Raji (cell line): ENCODE results near the gene CCDC192.

ENCODE experiments used
- POLR2A ChIP-seq: IDR thresholded peaks from 2 replicates; pipeline ENCODE4 v1.6.1; 2011; ENCODE audit warnings: low read depth, low read length, control low read depth; ENCODE audit not compliant: insufficient read depth

The CCDC192 gene

GRCh38 chr5:127933348-127933747 is 230.2 kb downstream of the CCDC192 start:
- no peak for TF ChIP-seq POLR2A

DNA sequence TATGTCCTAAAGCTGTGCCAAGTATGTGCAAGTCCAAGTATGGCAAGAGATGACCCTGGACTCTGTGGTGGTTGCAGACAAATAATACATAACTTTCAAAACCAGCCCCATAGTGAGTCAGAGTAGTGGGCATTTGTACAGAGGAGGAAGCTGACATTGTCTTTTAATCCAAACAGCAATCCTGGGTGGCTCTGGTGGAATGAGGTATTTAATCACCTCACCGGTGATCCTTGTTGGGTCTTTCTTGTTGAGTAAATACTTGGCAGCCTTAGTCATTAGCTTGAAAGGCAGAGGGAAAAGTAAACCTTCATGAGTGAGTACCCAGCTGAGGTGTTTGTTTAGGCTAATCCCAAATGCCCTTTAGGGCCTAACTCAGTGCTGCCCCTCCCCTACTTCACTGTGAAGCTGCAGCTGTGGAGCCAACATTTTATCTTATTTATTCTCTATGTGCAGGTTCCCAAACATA is 231.6 kb downstream of the CCDC192 start:
- no peak for TF ChIP-seq POLR2A

GRCh38 chr5:127935398-127935797 is 232.2 kb downstream of the CCDC192 start:
- no peak for TF ChIP-seq POLR2A

- TF ChIP-seq POLR2A: no peak
These were observed 233.3 kb downstream of the CCDC192 start for GRCh38 chr5:127936439-127936972.

DNA sequence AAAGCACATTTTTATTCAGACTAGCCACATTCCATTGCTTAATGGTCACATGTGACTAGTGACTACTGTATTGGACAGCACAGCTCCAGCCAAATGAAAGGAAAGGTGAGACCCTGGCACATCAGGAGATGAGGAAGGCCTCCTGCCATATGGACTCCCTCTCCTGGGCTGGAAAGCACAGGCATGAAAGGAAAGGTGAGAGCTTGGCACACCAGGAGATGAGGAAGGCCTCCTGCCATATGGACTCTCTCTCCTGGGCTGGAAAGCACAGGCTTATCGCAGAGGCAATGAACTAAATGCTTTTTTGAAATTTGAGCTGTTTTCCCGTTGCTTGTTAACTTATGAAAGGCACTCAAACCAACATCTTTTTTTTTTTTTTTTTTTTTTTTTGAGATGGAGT is 235.6 kb downstream of the CCDC192 start:
- TF ChIP-seq POLR2A: no peak

DNA sequence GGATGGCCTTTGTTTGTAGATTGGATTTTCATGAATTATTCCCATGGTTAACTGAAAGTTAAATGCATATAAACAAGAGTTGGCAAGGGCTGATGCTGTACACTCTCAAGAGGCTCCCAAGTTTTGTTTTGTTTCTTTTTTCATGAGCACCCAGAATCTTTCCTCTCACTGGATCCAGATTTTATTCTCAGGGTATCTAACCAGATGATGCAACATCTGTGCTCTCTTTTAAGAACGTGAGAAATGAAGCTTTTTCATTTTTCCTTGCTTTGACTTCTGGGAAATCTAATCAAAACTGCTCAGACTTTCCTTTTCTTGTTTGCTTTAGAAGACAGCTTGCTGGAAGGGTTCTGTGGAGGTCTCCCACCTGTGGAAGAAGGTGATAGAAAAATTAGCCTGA is 237.7 kb downstream of the CCDC192 start:
- no peak for TF ChIP-seq POLR2A

DNA sequence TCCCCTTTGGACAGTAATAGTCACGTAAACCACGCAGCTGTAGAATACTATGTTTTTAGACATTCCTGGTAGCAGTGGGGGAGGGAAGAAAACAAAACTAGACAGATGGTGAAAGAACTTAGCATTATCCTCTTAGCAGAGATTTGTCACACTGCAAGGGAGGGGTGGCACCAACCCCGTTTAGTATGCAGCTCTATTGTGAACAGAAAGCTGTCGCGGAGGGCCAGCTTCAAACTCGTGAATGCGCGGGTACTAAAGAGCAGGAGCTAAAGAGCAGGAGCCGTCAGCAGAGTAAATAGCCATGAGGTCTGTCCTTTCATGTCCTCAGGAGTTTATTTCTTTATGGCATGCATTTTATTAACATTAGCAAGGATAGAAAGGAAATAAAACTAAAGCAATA is 238.5 kb downstream of the CCDC192 start:
- TF ChIP-seq POLR2A: no peak

GRCh38 chr5:127942246-127943060 is 239.3 kb downstream of the CCDC192 start:
- no peak for TF ChIP-seq POLR2A

GRCh38 chr5:127943061-127943371 is 239.8 kb downstream of the CCDC192 start:
- no peak for TF ChIP-seq POLR2A

GRCh38 chr5:127944125-127944524 is 240.9 kb downstream of the CCDC192 start:
- TF ChIP-seq POLR2A: no peak

DNA sequence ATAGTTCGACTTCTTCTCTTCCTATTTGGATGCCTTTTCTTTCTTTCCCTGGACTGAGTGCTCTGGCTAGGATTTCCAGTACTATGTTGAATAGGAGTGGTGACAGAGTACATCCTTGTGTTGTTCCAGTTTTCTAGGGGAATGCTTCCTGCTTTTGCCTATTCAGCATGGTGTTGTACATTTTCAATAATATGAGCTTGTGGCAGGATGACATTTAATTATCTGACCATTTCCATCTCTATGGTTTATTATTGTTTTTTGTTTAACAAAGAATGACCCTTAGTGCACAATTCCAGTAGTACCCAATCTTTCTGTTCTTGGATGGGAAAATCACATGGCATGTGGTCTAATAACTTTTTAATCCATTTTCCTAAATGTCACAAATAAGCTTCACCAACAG is 244.8 kb downstream of the CCDC192 start:
- no peak for TF ChIP-seq POLR2A

DNA sequence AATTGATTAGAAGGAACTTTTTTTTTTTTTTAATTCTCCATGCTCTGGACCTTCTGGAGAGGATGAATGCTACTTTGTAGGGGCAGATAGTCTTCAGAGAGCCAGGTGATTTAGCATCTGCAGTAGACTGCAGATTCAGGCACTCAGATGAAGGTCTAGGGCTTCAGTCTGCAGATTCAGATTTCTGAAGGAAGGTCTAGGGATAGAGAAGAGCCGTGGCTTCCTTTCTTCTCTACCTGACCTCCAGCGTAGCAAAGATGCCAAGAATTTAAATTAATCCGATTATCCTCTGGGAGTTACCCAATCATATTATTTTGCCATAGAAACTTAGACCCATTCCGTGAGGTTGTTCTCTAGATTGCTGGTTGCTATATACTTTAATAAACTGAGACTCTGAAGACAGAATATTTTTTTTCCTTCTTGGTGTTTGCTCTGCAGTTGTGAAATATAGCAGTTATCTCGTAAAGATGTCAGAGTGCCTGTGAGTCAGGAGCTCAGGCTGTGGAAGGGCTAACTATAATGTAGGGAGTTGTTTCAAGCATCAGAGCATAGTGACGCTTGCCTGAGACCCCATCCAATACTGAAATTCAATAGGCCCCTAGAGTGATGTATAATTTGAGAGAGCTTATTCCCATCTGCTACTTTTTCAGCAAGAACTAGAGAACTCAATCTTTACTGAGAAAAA is 247.7 kb downstream of the CCDC192 start:
- TF ChIP-seq POLR2A: no peak

DNA sequence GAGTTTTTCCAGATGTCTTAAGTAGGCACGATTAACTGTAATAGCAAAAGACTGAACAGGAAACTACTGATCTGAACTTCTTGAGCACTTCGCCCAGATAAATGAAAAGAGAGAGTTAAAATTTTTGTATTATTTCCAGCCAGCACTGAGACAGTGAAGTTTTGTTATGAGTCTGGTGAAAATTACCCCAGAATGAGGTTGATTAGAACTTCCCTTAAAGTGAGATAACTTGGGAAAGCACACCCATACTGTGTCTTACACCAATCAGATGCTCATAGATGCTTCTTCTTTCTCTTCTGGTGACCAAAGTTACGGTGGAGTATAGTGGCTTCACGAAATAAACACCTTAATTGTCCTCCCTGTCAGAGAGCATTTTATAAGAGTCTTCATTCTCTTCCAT is 248.6 kb downstream of the CCDC192 start:
- TF ChIP-seq POLR2A: no peak

DNA sequence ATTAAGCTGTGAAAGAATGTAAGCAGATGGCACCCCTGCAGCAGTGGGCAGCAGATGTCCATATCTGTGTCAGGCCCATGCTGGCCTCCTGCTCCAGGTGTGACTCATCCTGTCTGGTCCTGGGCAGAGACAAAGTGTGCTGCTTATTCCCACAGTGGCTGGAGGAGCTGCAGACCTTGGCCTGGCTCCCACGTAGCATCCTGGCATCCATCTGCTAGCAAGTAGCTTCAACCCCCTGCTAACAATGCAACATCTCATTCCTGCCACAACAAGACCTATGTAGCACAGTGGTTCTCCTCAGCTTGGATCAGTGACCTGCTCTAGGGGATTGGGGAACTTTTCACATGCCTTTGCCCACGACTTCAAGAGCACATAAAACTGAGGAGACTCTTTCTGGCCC is 254.0 kb downstream of the CCDC192 start:
- TF ChIP-seq POLR2A: no peak

DNA sequence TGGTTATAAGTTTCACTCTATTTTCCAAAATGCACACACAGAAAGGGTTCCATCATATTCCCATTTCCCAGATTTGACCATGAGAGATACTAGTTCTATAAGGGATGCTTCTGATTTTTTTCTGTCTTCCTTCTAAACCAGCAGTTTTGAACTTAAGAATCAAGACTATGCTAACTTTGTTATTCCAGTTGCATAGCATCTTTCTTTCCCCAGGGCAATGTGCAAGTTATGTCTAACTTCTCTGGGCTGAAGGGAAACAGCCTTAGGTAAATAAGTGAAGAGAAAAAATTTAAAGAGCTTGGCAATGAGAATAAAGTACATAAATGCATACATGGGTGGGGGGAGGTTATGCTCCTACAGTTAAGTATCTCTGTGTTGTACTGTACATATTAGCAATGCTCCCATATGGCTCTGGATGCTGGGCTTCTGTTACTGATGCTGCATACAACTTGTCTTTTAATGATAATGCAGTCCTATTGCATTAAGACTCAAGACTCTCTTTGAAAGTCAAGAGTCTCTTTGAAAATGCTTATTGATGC is 254.6 kb downstream of the CCDC192 start:
- no peak for TF ChIP-seq POLR2A

DNA sequence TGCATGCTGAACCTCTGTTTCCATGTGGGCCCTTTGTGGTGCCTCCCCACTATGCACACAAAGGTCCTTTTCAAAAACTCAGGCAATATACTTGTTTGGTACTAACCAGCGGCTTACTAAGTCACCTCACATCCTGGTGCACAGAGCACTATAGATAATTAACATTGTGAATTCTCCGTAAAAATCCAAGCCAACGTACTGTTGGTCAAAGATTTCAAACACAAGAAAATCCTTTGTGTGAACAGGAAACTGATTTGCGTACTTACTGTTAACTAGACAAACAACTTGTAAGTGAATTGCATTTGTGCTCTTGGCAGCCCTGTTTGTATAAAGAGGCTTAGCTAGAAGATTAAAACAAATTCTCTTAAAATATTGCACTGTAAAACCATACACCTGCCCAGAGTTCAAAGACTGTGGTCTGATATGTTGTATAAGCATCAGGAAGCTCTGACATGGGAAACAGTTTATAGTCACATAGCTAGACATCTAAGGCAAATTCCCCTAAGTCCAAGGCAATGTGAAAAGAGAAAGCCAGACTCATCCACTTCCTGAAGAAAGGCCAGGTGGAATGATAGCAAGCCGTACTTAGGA is 255.3 kb downstream of the CCDC192 start:
- TF ChIP-seq POLR2A: no peak
